ENCODE results near the gene ATP10B.

The ATP10B gene

GRCh38 chr5:160555581-160555970, 296.4 kb downstream of the ATP10B start:
- no peak for DNase-seq (ENCODE audit: low read depth in 2 of 2)

- no peak for DNase-seq (ENCODE audit: low read depth in 2 of 2)
Observed at GRCh38 chr5:160550075-160550474, 301.9 kb downstream of the ATP10B start.

GRCh38 chr5:160548949-160549645, 302.9 kb downstream of the ATP10B start:
- no peak for DNase-seq (ENCODE audit: low read depth in 2 of 2)

- no peak for DNase-seq (ENCODE audit: low read depth in 2 of 2)
Observed at GRCh38 chr5:160547872-160548271, 304.1 kb downstream of the ATP10B start.

GRCh38 chr5:160547061-160547460, 304.9 kb downstream of the ATP10B start:
- no peak for DNase-seq (ENCODE audit: low read depth in 2 of 2)

GRCh38 chr5:160545832-160546231, 306.2 kb downstream of the ATP10B start:
- no peak for DNase-seq (ENCODE audit: low read depth in 2 of 2)

- no peak for DNase-seq (ENCODE audit: low read depth in 2 of 2)
Observed at GRCh38 chr5:160543395-160543794, 308.6 kb downstream of the ATP10B start.

- no peak for DNase-seq (ENCODE audit: low read depth in 2 of 2)
Observed at GRCh38 chr5:160542840-160543239, 309.2 kb downstream of the ATP10B start.

- no peak for DNase-seq (ENCODE audit: low read depth in 2 of 2)
Observed at GRCh38 chr5:160542281-160542680, 309.7 kb downstream of the ATP10B start.

GRCh38 chr5:160539431-160539830, 312.6 kb downstream of the ATP10B start:
- no peak for DNase-seq (ENCODE audit: low read depth in 2 of 2)

GRCh38 chr5:160537940-160538339, 314.1 kb downstream of the ATP10B start:
- DNase-seq (ENCODE audit: low read depth in 2 of 2): no peak

GRCh38 chr5:160537116-160537515, 314.9 kb downstream of the ATP10B start:
- no peak for DNase-seq (ENCODE audit: low read depth in 2 of 2)

GRCh38 chr5:160534914-160535313, 317.1 kb downstream of the ATP10B start:
- no peak for DNase-seq (ENCODE audit: low read depth in 2 of 2)

- DNase-seq (ENCODE audit: low read depth in 2 of 2): no peak
Observed at GRCh38 chr5:160534125-160534524, 317.9 kb downstream of the ATP10B start.

- DNase-seq (ENCODE audit: low read depth in 2 of 2): no peak
Observed at GRCh38 chr5:160525471-160526261, 326.3 kb downstream of the ATP10B start.

GRCh38 chr5:160524827-160525226, 327.2 kb downstream of the ATP10B start:
- DNase-seq (ENCODE audit: low read depth in 2 of 2): no peak

GRCh38 chr5:160523502-160524163, 328.4 kb downstream of the ATP10B start:
- no peak for DNase-seq (ENCODE audit: low read depth in 2 of 2)

GRCh38 chr5:160521392-160521663, 330.7 kb downstream of the ATP10B start:
- no peak for DNase-seq (ENCODE audit: low read depth in 2 of 2)

GRCh38 chr5:160520609-160521391, 331.2 kb downstream of the ATP10B start:
- DNase-seq (ENCODE audit: low read depth in 2 of 2): no peak

GRCh38 chr5:160516696-160517530, 335.1 kb downstream of the ATP10B start:
- DNase-seq (ENCODE audit: low read depth in 2 of 2): no peak

- no peak for DNase-seq (ENCODE audit: low read depth in 2 of 2)
Observed at GRCh38 chr5:160514866-160515265, 337.1 kb downstream of the ATP10B start.

Measured in activated CD8-positive, alpha-beta memory T cell treated with anti-CD3 and anti-CD28 coated beads for 4 hours (primary cell).